NCI-H1436 (cell line): Measurements from ENCODE around the gene CYP4A11.
"Not testable (repeated sequence)": the region's sequence is repeated elsewhere in the genome, so short reads cannot be mapped to it uniquely, and the experiment has no call there.

Experiments
- DNase-seq: peaks from one replicate; lab custom pipeline; 2025; lab: John Stamatoyannopoulos, UW

CYP4A11 gene, protein sequence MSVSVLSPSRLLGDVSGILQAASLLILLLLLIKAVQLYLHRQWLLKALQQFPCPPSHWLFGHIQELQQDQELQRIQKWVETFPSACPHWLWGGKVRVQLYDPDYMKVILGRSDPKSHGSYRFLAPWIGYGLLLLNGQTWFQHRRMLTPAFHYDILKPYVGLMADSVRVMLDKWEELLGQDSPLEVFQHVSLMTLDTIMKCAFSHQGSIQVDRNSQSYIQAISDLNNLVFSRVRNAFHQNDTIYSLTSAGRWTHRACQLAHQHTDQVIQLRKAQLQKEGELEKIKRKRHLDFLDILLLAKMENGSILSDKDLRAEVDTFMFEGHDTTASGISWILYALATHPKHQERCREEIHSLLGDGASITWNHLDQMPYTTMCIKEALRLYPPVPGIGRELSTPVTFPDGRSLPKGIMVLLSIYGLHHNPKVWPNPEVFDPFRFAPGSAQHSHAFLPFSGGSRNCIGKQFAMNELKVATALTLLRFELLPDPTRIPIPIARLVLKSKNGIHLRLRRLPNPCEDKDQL

DNA sequence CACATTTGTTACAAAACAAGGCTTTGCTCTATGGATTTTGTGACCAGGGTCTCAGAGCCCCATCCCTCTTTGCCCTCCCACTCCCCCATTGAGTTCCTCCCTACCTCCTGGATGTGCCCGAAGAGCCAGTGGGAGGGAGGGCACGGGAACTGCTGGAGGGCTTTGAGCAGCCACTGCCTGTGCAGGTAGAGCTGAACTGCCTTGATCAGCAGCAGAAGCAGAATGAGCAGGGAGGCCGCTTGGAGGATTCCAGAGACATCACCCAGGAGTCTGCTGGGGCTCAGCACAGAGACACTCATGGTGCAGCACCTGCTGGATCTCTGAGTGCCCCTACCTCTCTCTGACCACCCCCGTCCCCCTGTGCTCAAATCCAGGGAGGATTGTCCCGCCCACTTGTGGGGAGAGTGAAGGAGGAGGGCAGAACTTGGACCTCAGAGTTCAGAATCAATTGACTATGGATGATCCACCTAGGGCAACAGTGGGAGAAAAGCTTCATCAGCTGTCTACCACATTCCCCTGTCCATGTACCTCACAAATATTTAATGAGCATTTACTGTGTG lies at the start of gene CYP4A11:
Gene CYP4A11 (minus strand): TSS at position 342 of the 560 bp plus-strand sequence. CDS start 43 bp downstream, at position 299.
- DNase-seq = no peak

DNA sequence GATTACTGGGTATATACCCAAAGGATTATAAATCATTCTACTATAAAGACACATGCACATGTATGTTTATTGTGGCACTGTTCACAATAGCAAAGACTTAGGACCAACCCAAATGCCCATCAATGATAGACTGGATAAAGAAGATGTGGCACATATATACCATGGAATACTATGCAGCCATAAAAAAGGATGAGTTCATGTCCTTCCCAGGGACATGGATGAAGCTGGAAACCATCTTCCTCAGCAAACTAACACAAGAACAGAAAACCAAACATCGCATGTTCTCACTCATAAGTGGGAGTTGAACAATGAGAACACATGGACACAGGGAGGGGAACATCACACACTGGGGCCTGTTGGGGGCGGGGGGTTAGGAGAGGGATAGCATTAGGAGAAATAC lies 49.3 kb upstream of the CYP4A11 start:
- DNase-seq = not testable (repeated sequence)

- peak; percentile 78 for DNase-seq
Observed at GRCh38 chr1:46983830-46984586, 42.7 kb upstream of the CYP4A11 start.

- no peak for DNase-seq
Observed at GRCh38 chr1:46983166-46983829, 42.0 kb upstream of the CYP4A11 start.

DNA sequence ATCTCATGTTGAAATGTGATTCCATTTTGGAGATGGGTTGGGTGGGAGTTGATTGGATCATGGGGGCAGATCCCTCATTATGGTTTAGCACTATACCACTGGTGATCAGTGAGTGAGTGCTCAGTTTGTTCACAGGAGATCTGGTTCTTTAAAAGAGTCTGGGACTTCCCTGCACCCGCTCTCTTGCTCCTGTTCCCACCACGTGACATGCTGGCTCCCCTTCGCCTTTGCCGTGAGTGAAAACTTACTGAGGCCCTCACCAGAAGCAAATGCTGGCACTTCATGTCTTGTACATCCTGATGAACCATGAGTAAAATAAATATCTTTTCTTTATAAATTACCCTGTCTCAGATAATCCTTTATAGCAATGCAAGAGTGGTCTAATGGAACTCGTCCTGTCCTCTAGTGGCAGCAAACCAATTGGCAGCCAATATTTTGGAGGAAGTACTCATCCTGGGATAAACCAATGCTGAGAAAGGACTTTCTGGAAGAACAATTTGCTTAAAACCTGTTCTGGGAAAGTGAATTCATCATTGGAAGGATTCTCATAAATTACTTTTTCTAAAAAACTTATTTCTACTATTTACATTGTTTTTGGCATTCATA lies 27.8 kb upstream of the CYP4A11 start:
- no peak for DNase-seq

DNA sequence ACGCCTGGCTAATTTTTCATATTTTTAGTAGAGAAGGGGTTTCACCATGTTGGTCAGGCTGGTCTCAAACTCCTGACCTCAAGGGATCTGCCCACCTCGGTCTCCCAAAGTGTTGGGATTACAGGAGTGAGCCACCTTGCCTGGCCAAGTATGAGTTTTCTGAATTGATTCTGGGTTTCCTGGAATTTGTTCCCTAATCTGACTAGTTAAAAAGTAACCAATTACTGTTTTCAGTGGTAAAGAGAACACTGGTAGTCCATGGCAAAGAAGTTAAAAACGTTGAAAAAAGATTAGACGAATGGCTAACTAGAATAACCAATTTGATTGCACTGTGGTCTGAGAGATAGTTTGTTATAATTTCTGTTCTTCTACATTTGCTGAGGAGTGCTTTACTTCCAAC lies 21.0 kb upstream of the CYP4A11 start:
- DNase-seq = not testable (repeated sequence)

DNA sequence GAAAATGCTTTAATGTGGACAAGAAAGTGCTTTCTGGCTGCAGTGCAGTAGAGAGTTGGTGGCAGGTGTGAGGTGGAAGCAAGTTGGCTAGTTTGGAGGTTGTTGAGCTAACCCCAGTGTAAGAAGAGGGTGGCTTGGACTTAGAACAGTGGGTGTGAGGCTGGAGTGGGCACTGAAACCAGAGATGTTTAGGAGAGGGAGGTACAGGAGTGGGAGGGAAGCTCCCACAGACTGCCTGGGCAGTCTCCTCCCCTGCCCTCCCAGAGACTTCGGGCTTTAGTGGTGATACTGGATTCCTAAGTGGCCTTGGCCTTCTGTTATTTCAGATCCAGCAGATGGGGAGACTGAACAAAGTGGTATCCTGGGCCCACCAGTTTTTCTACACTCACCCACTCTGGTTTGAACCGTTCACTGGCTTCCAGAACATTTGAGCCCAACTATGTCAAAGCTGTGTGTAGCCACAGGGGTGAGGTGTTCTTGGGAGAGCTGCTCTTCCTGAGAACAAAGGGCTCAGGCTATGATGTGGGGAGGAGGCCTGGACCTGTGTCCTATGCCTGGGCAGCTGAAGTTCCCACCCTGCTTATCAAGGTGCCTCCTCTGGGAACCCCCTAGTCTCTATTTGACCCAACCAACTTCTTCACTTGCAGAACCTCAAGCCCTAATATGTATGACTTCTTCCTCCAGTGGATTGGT lies 19.9 kb upstream of the CYP4A11 start:
- DNase-seq = no peak

DNA sequence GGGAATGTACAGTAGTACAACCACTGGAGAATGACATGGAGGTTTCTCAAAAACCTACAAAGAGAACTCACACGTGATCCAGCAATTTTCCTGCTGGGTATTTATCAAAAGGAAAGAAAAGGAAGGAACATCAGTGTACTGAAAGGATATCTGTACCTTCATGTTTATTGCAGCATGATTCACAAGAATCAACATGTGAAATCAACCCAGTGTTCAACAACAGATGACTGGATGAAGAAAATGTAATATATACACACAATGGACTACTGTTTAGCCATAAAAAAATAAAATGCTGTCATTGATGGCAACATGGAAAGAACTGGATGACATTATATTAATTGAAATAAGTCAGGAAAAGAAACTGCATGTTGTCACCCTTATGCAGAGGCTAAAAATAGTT lies 19.0 kb upstream of the CYP4A11 start:
- no peak for DNase-seq

GRCh38 chr1:46955116-46955515 lies 13.8 kb upstream of the CYP4A11 start:
- not testable (repeated sequence) for DNase-seq

- DNase-seq = not testable (repeated sequence)
Observed at GRCh38 chr1:46953847-46954246, 12.6 kb upstream of the CYP4A11 start.

DNA sequence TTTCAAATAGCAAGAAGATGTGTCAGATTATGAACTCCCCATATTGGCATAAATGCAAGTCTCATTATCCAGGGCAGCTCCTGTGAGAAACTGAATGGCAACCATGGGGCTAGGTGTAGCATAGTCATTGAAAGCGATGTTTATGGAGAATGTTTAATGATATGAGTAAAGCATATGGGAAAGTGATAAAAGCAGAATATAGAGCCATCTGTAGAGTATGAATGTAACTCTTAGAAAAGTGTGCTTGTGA lies 8.1 kb upstream of the CYP4A11 start:
- not testable (repeated sequence) for DNase-seq

DNA sequence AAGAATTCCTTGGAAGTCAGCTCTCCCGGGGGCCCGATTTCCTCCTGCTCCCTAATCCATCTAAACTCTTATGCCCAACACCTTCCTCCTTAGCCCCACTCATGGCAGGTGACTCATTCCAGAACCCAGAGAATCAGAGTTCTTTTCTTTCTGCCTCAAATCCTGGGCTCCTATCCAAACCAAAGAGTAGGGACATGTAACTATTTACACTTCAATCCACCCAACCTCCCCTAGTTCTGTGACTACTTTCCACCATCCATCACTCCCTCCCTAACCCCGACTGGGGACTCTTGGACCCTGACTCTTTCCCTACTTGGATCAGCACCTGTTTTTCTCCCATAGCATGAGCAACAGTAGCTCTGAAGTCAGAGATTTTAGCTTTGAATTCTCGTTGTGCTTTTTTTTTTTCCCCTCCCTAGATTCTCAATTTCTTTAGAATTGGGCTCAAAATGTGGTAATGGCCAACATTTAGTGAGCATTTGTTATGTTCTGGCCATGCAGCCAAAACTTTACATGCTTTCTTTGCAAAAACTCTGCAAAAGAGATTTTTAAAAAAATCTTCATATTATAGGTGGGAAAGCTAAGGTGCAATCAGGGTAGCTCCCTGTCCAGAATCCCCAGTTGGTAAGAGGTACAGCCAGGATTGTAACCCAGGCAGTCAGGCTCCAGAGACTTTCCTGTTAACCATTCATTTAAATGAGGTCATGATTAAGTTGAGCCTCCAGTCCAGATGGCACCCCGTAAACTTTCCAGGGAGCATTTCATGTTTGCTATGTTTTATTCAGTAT lies 7.5 kb upstream of the CYP4A11 start:
- no peak for DNase-seq

- DNase-seq = not testable (repeated sequence)
Observed at GRCh38 chr1:46947706-46948105, 6.4 kb upstream of the CYP4A11 start.

DNA sequence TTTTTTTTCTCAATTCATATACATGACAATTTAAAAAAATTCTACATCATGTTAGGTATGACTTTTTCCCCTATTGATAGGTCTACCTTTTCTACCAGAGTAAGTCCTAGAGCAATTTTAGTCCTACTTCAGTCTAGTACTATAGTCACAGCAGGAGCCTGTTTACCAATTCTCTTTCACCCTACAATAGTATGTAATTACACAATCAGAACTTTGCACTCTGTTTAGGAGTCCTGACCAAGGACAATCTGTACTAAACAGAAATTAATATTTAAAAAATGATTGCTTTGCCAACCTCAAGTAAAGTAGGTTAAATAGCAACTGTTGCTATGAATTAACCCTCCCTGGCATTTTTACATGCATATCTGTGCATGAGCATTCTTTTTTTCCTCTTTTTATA lies 810 bp upstream of the CYP4A11 start:
- no peak for DNase-seq

DNA sequence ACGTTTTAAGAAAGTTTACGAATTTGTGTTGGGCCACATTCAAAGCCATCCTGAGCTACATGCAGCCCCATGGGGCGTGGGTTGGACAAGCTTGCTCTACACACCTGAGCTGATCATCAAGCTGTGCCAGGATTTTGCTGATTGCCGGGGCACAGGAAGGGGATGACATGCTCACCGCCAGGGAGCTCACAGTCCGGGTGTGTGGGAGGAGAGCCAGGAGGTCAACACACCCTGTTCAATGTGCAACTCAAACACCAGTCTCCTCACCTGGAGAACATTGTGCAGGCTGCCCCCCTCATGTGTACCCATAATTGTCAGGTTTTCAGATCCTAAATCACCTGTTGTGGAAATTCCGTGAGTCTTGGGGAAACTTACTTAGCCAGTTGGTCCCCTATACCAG lies 969 bp downstream of the CYP4A11 start:
- no peak for DNase-seq

GRCh38 chr1:46937270-46937669 lies 4.0 kb downstream of the CYP4A11 start:
- DNase-seq = no peak

- DNase-seq = no peak
Observed at GRCh38 chr1:46936788-46937187, 4.5 kb downstream of the CYP4A11 start.

DNA sequence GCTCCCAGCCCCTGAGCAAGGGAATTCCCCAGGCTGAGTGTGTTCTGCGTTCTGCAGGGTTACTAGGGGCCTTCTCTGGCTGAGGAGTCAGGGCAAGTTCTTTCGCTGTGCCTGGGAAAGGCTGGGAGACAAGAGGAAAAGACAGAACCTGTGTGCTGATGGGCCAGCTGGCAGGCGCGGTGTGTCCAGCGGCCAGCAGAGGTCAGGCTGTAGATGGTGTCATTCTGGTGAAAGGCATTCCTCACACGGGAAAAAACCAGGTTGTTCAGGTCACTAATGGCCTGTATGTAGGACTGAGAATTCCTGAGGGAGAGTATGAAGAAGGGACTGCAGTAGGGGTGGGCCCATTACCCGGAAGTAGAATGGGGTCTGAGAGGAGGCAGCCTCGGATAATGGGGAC lies 6.4 kb downstream of the CYP4A11 start:
- not testable (repeated sequence) for DNase-seq

DNA sequence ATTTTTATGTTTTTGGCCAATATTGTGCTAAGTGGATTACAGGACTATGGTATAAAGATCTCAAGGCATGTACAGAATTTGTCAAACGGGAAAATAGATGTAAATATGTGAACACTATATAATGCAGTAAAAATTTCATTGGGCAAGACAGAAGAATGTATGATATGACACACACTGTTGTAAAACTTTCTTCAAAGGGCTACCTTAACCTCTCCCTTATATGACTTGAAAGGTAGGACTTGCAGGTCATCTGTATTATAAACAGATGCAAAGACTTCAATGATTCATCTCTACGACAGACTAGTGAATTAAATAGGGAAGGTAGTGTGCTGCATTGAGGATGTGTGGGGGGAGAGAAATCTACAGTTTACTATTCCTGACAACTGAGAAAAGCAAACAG lies 9.3 kb downstream of the CYP4A11 start:
- DNase-seq = not testable (repeated sequence)

DNA sequence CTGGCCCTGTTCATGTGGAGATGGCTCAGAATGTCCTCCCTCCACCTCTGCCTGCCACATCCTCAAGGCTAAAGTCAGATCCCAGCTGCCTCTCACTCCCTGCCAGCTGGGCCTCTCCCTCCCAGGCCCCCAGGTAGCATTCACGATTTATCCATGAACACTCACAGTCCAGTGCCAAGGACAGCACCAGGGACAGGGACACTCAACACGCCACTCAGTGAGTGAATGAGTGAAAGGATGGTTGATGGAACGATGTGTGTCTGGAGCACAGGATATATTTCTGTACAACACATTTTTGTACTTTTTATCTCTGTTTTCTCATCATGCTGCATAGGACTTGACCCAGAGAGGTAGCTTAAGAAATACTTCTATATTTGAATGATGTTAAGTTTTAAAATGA lies 10.1 kb downstream of the CYP4A11 start:
- no peak for DNase-seq
